NCI-H2227 (cell line): Measurements from ENCODE around the gene LRRC8D.
"Not testable (repeated sequence)": the region's sequence is repeated elsewhere in the genome, so short reads cannot be mapped to it uniquely, and the experiment has no call there.

Experiments used
- DNase-seq: peaks from one replicate; lab custom pipeline; 2025; ENCODE audit not compliant: unreplicated experiment; lab: John Stamatoyannopoulos, UW

LRRC8D gene

GRCh38 chr1:89908672-89909436 lies 88.0 kb downstream of the LRRC8D start:
- DNase-seq: peak; percentile 62

- DNase-seq: no peak
These were observed 89.4 kb downstream of the LRRC8D start for GRCh38 chr1:89910268-89910667.

GRCh38 chr1:89910780-89911179 lies 89.9 kb downstream of the LRRC8D start:
- peak; percentile 51 for DNase-seq

- DNase-seq: no peak
These were observed 90.6 kb downstream of the LRRC8D start for GRCh38 chr1:89911191-89911991.

- DNase-seq: no peak
These were observed 91.2 kb downstream of the LRRC8D start for GRCh38 chr1:89912073-89912472.

- no peak for DNase-seq
These were observed 92.7 kb downstream of the LRRC8D start for GRCh38 chr1:89913353-89914095.

GRCh38 chr1:89917353-89917752 lies 96.5 kb downstream of the LRRC8D start:
- no peak for DNase-seq

GRCh38 chr1:89918127-89918793 lies 97.4 kb downstream of the LRRC8D start:
- DNase-seq: no peak

GRCh38 chr1:89918794-89919155 lies 97.9 kb downstream of the LRRC8D start:
- no peak for DNase-seq

- DNase-seq: no peak
These were observed 98.3 kb downstream of the LRRC8D start for GRCh38 chr1:89919174-89919573.

- DNase-seq: no peak
These were observed 102.1 kb downstream of the LRRC8D start for GRCh38 chr1:89922911-89923310.

GRCh38 chr1:89923517-89923916 lies 102.7 kb downstream of the LRRC8D start:
- DNase-seq: no peak

GRCh38 chr1:89924075-89924474 lies 103.2 kb downstream of the LRRC8D start:
- not testable (repeated sequence) for DNase-seq

- DNase-seq: no peak
These were observed 106.2 kb downstream of the LRRC8D start for GRCh38 chr1:89927049-89927448.

- no peak for DNase-seq
These were observed 106.6 kb downstream of the LRRC8D start for GRCh38 chr1:89927478-89927877.

- no peak for DNase-seq
These were observed 107.7 kb downstream of the LRRC8D start for GRCh38 chr1:89928506-89928905.

- no peak for DNase-seq
These were observed 108.7 kb downstream of the LRRC8D start for GRCh38 chr1:89929467-89930063.

GRCh38 chr1:89930579-89930978 lies 109.7 kb downstream of the LRRC8D start:
- DNase-seq: no peak

GRCh38 chr1:89931964-89932363 lies 111.1 kb downstream of the LRRC8D start:
- no peak for DNase-seq

GRCh38 chr1:89932598-89933364 lies 111.9 kb downstream of the LRRC8D start:
- DNase-seq: no peak
